ENCODE measurements around the gene TUBB2B. TPM values are rescaled to one million over a fixed set of nuclear protein-coding genes. Genes with fewer than 3 reads are reported as not detected.

TUBB2B gene
- total and polyA plus RNA-seq, 2 donors (not counting 1 experiment from before 2014, with no cell fraction given), result 14.7 TPM; not detected in 1

GRCh38 chr6:3263096-3263495 is 35.6 kb upstream of the TUBB2B start:
- peaks cover 83% of the 10 kb centered on the region for H3K79me2 ChIP-seq (ENCODE audit: control insufficient read depth, insufficient read depth, low read length)
- H3K9me3 Mint-ChIP-seq (ENCODE audit: insufficient read depth), result no peaks in the 10 kb centered on the region
- no peak overlapping the region for H3K4me3 Mint-ChIP-seq
- H2AFZ ChIP-seq (ENCODE audit: insufficient read depth, low read depth, low read length, poor library complexity, severe bottlenecking), result no peak overlapping the region
- intact Hi-C loops (cut with micrococcal nuclease), result no loop called here
- ATAC-seq (ENCODE audit: low read depth) (no peak), DNase-seq (no peak)
- H3K4me1 ChIP-seq (ENCODE audit: control insufficient read depth in 2 of 2, insufficient read depth in 2 of 2, low read length in 2 of 2), result peaks cover 20 to 33% of the 10 kb centered on the region in 2 donors
- no peaks in the 10 kb centered on the region for H3K27me3 Mint-ChIP-seq
- WGBS (ENCODE audit: insufficient coverage), result 91% methylated on average over 6 of the region's 6 CpGs
- no peak overlapping the region for H3K9ac ChIP-seq (ENCODE audit: low read length)
- ChIA-PET POLR2A (no interaction called here), CTCF (interaction anchor here (1.0 to 3.1 kb wide), 2 partner anchors 12 to 469 kb away, joined by 3 to 11 read pairs; no protein-coding TSS in a partner anchor)
- no peak overlapping the region for H3K27ac ChIP-seq (ENCODE audit: low read length in 2 of 2)
- no peaks in the 10 kb centered on the region for H3K9me3 ChIP-seq (ENCODE audit: control extremely low read depth in 1 of 3, control insufficient read depth in 2 of 3, insufficient read depth in 1 of 3, low read length in 2 of 3)
- no peak overlapping the region for H3K27ac Mint-ChIP-seq
- H3K36me3 ChIP-seq (replicated peaks in 1 of 2; ENCODE audit: control extremely low read depth in 1 of 2, control insufficient read depth in 1 of 2, extremely low read depth in 1 of 2, insufficient read depth in 2 of 2, low read length in 1 of 2), result peaks cover 0 to 32% of the 10 kb centered on the region in 2 experiments
- H3K27me3 ChIP-seq (replicated peaks in 1 of 4; ENCODE audit: control extremely low read depth in 1 of 4, control insufficient read depth in 3 of 4, insufficient read depth in 4 of 4, low read length in 3 of 4), result no peaks in the 10 kb centered on the region
- no peak overlapping the region for H3K4me2 ChIP-seq (replicated peaks; ENCODE audit: low read depth, low read length, poor library complexity, severe bottlenecking)
- H3K4me3 ChIP-seq (ENCODE audit: control extremely low read depth in 1 of 5, extremely low read depth in 1 of 5, insufficient read depth in 1 of 5, low read depth in 2 of 5, low read length in 4 of 5), result no peak overlapping the region
- peaks cover 36% of the 10 kb centered on the region for H3K4me1 Mint-ChIP-seq
- TF ChIP-seq EZH2 (IDR thresholded peaks at IDR 0.05; ENCODE audit: borderline replicate concordance, insufficient read depth, low read depth, low read length, poor library complexity, severe bottlenecking) (no peak), CTCF (IDR thresholded peaks at IDR 0.05) (no peak)
- peaks cover 82% of the 10 kb centered on the region for H4K20me1 ChIP-seq (ENCODE audit: control insufficient read depth, insufficient read depth, low read length, poor library complexity, severe bottlenecking)

- Histone ChIP-seq H3K27me3 (replicated peaks in 1 of 4; ENCODE audit: control extremely low read depth in 1 of 4, control insufficient read depth in 3 of 4, insufficient read depth in 4 of 4, low read length in 3 of 4) (no peaks in the 10 kb centered on the region), H3K79me2 (ENCODE audit: control insufficient read depth, insufficient read depth, low read length) (peaks cover 73% of the 10 kb centered on the region), H3K4me3 (ENCODE audit: control extremely low read depth in 1 of 5, extremely low read depth in 1 of 5, insufficient read depth in 1 of 5, low read depth in 2 of 5, low read length in 4 of 5) (no peak overlapping the region), H4K20me1 (ENCODE audit: control insufficient read depth, insufficient read depth, low read length, poor library complexity, severe bottlenecking) (peaks cover 70% of the 10 kb centered on the region), H3K4me2 (replicated peaks; ENCODE audit: low read depth, low read length, poor library complexity, severe bottlenecking) (peak overlapping the region; percentile 88), H3K4me1 (ENCODE audit: control insufficient read depth in 2 of 2, insufficient read depth in 2 of 2, low read length in 2 of 2) (peaks cover 20 to 34% of the 10 kb centered on the region in 2 donors), H2AFZ (ENCODE audit: insufficient read depth, low read depth, low read length, poor library complexity, severe bottlenecking) (no peak overlapping the region), H3K9me3 (ENCODE audit: control extremely low read depth in 1 of 3, control insufficient read depth in 2 of 3, insufficient read depth in 1 of 3, low read length in 2 of 3) (no peaks in the 10 kb centered on the region), H3K9ac (ENCODE audit: low read length) (no peak overlapping the region), H3K36me3 (replicated peaks in 1 of 2; ENCODE audit: control extremely low read depth in 1 of 2, control insufficient read depth in 1 of 2, extremely low read depth in 1 of 2, insufficient read depth in 2 of 2, low read length in 1 of 2) (peaks cover 0 to 29% of the 10 kb centered on the region in 2 experiments), H3K27ac (ENCODE audit: low read length in 2 of 2) (no peak overlapping the region)
- Mint-ChIP-seq H3K27ac (no peak overlapping the region), H3K4me3 (peak overlapping the region; percentile 23), H3K4me1 (peaks cover 35% of the 10 kb centered on the region), H3K27me3 (peaks cover 3% of the 10 kb centered on the region), H3K9me3 (ENCODE audit: insufficient read depth) (no peaks in the 10 kb centered on the region)
- POLR2A ChIA-PET, result interaction anchor here (0.6 kb wide), 1 partner anchor 753 kb away, joined by 3 read pairs; no protein-coding TSS in a partner anchor
- DNase-seq (no peak), ATAC-seq (ENCODE audit: low read depth) (no peak)
- 76% methylated on average over 5 of the region's 8 CpGs for WGBS (ENCODE audit: insufficient coverage)
- intact Hi-C loops (cut with micrococcal nuclease), result no loop called here
- TF ChIP-seq CTCF (IDR thresholded peaks at IDR 0.05) (no peak), EZH2 (IDR thresholded peaks at IDR 0.05; ENCODE audit: borderline replicate concordance, insufficient read depth, low read depth, low read length, poor library complexity, severe bottlenecking) (no peak)
- CTCF ChIA-PET, result interaction anchor here (0.7 to 3.3 kb wide), 3 partner anchors 11 to 481 kb away, joined by 3 to 21 read pairs (median 3); no protein-coding TSS in a partner anchor
These were observed 34.5 kb upstream of the TUBB2B start for GRCh38 chr6:3261921-3262320.
